Breast epithelium (tissue), 4 donors: ENCODE results near the gene TGIF2. TPM values are rescaled to one million over a fixed set of nuclear protein-coding genes. Genes with fewer than 3 reads are reported as not detected.
A peak's percentile ranks its signal among the peaks of the same experiment; 100 is the strongest.

Source experiments
- DNase-seq, 2 donors: peaks; one replicate each; pipeline ENCODE4 v3.0.0-alpha.2; 2019; ENCODE audit warnings: low spot score in 2 of 2
- H3K27ac ChIP-seq, 2 donors: fragments of 200-600 bp; sonication (generic) in 1 of 2; one replicate each; pipeline ENCODE4 v1.5.1; 2016 to 2019; ENCODE audit warnings: mild to moderate bottlenecking in 1 of 2
- H3K27me3 ChIP-seq, 2 donors: fragments of 200-600 bp; sonication (generic) in 1 of 2; one replicate each; pipeline versions ENCODE4 v1.5.1 to v1.6.0; 2017 to 2019; ENCODE audit warnings: control low read depth in 1 of 2, mild to moderate bottlenecking in 1 of 2
- H3K36me3 ChIP-seq: fragments of 200-600 bp; one replicate; pipeline ENCODE4 v1.5.1; 2019
- H3K4me1 ChIP-seq, 2 donors: fragments of 200-600 bp; sonication (generic); one replicate each; pipeline ENCODE4 v1.5.1; 2016 to 2019; ENCODE audit warnings: control low read depth in 1 of 2
- H3K4me3 ChIP-seq, 3 donors: fragments of 200-600 bp; sonication (generic); 1 replicate in 2 of 3; 2 replicates in 1 of 3; pipeline ENCODE4 v1.5.1; 2016 to 2019; ENCODE audit warnings: mild to moderate bottlenecking in 3 of 3, moderate library complexity in 2 of 3
- H3K9me3 ChIP-seq, 2 donors: fragments of 200-600 bp; sonication (generic) in 1 of 2; one replicate each; pipeline ENCODE4 v1.5.1; 2016 to 2019; ENCODE audit warnings: control low read depth in 1 of 2
- POLR2A ChIP-seq: fragments of 450-650 bp; IDR thresholded peaks from one replicate; pipeline ENCODE4 v1.6.1; 2016; ENCODE audit warnings: antibody characterized with exemption, mild to moderate bottlenecking, moderate library complexity
- POLR2AphosphoS5 ChIP-seq, 3 donors: sonication (generic); formaldehyde crosslinking; IDR thresholded peaks; one replicate each; pipeline ENCODE4 v1.6.1; 2017; ENCODE audit warnings: antibody characterized with exemption in 3 of 3
- intact Hi-C: fragments of 100-400 bp; cut with DNase I; formaldehyde crosslinking; loops from one replicate; pipeline ENCODE4 v1.15.1; 2023; ENCODE audit warnings: low total_unique reads
- total RNA-seq, 3 donors: library from RNA; depleted of rRNA; stranded (reverse); fragments of >200 nt; gene quantifications; one replicate each; pipeline ENCODE4 v1.1.0, GENCODE V29; 2016
- TF ChIP-seq, protein P1 (sequence below), 3 donors: fragments of 450-650 bp; IDR thresholded peaks; one replicate each; pipeline ENCODE4 v1.5.1; 2016 to 2017; ENCODE audit warnings: antibody characterized with exemption in 3 of 3, mild to moderate bottlenecking in 3 of 3, moderate library complexity in 3 of 3

TGIF2 gene
- total RNA-seq: 10 to 100 TPM in 2 of 3 donors, 1 to 10 TPM in 1; 9.9 to 14.3 (median 13.4) TPM

DNA sequence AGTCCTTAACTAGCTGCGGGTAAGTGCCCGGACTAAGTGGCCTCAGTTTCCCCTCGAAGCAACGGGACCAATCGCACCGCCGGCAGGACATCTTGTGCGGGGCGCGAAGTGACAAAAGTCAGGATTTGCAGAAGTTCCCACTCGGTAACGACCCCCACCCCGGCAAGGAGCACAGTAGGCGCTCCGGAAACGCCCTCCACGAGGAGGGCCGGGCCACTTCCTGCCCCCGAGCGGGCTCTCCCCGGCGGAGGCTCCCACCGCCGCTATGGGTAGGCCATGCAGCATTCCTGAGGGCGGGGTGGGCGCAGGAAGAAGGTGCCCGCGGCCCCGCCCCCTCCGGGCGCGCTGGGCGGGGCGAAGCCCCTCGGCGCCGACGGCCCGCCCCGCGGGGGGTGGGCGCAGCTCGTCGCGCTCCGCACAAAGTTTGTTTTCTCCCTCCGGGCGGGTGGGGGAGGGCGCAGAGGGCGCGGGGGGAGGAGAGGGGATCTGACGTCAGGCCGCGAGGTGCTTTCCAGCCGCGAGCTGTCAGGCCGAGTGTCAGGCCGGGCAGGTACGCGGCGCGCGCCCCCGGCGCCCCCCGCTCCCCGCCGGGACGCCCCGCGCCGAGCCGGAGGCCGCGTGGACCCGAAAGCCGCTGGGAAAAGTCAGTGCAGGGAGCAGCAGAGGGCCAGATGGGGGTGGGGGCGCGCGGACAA is at the start of gene TGIF2:
Gene TGIF2, plus strand, starts transcription at position 495 of the 695 bp plus-strand sequence. CDS start 5,178 bp downstream, outside the sequence.
- peak within 1 kb of the TSS; percentile 94 to 95 for H3K27ac ChIP-seq
- peak; percentile 66 to 79 for DNase-seq

DNA sequence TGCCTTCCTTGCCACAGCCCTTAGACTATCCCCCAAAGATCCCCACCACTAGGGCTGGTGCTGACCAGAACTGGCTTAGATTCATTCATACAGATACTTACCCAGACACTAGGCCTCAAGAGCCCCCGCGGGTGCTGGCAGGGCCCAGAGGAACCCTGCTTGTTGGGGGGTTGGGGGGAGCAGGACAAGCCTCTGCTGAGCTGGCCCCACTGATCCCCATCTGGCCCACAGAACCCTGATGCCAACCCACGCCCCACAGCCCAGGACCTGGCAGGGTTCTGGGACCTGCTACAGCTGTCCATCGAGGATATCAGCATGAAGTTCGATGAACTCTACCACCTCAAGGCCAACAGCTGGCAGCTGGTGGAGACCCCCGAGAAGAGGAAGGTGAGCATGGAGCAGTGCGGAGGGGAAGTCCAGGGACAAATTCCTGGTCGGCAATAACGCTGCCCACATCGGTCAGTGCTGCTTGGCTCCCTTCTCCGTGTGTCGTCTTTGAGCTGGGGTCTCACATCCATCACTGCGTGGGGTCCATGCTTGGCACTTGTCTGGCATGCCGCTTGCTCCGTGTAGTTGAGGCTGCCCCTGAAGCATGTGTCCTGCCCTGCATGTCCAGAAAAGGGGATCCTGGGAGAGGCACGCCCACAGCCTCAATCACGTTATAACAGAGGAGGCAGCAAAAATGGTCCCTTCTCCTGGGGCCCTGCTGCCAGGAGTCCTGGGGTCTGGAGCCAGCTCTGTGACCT is 47.6 kb upstream of the TGIF2 start:
- H3K4me1 ChIP-seq: no peaks in the 10 kb centered on the region
- no peak overlapping the region for H3K27ac ChIP-seq
- no peak overlapping the region for H3K4me3 ChIP-seq
- no peak for DNase-seq
- no peak for TF ChIP-seq POLR2AphosphoS5 (IDR thresholded peaks at IDR 0.05)
- TF ChIP-seq, protein P1, sequence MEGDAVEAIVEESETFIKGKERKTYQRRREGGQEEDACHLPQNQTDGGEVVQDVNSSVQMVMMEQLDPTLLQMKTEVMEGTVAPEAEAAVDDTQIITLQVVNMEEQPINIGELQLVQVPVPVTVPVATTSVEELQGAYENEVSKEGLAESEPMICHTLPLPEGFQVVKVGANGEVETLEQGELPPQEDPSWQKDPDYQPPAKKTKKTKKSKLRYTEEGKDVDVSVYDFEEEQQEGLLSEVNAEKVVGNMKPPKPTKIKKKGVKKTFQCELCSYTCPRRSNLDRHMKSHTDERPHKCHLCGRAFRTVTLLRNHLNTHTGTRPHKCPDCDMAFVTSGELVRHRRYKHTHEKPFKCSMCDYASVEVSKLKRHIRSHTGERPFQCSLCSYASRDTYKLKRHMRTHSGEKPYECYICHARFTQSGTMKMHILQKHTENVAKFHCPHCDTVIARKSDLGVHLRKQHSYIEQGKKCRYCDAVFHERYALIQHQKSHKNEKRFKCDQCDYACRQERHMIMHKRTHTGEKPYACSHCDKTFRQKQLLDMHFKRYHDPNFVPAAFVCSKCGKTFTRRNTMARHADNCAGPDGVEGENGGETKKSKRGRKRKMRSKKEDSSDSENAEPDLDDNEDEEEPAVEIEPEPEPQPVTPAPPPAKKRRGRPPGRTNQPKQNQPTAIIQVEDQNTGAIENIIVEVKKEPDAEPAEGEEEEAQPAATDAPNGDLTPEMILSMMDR (IDR thresholded peaks at IDR 0.05): no peak
- TF ChIP-seq POLR2A: no peak
- H3K36me3 ChIP-seq: peaks cover 6% of the 10 kb centered on the region
- H3K9me3 ChIP-seq: no peaks in the 10 kb centered on the region
- H3K27me3 ChIP-seq: no peaks in the 10 kb centered on the region
- intact Hi-C loops: no loop called here

More for the DNA sequence above, at the start of gene TGIF2:
- no peaks in the 10 kb centered on the region for H3K27me3 ChIP-seq
- TF ChIP-seq POLR2AphosphoS5 (IDR thresholded peaks at IDR 0.05) (peak in 2 of 3 donors; percentile 44 to 46), POLR2A (no peak)
- no peaks in the 10 kb centered on the region for H3K36me3 ChIP-seq
- peaks cover 0 to 10% of the 10 kb centered on the region in 2 donors for H3K4me1 ChIP-seq
- peak within 1 kb of the TSS; percentile 83 to 86 (median 84) for H3K4me3 ChIP-seq
- intact Hi-C loops: no loop called here
- H3K9me3 ChIP-seq: no peaks in the 10 kb centered on the region

DNA sequence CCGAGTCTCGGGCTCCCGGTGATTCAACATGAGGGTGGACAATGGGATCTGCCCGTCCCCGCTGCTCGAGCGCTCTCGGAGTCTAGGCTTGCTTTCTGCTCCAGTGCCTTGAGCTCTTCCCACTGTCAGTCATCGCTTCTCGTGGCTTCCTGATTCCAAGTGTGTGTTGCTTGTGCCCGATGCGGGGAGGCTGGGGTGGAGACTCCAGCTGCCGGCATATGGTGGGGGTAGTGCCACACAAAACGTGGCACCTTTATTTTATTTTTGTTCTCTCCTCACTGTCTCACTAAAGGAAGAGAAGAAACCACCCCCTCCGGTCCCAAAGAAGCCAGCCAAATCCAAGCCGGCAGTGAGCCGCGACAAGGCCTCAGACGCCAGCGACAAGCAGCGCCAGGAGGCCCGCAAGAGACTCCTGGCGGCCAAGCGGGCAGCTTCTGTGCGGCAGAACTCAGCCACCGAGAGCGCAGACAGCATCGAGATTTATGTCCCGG is 46.8 kb upstream of the TGIF2 start:
- no peaks in the 10 kb centered on the region for H3K4me1 ChIP-seq
- no peak overlapping the region for H3K27ac ChIP-seq
- H3K4me3 ChIP-seq: no peak overlapping the region
- TF ChIP-seq, protein P1 (IDR thresholded peaks at IDR 0.05): no peak
- no peak for DNase-seq
- intact Hi-C loops: no loop called here
- no peaks in the 10 kb centered on the region for H3K9me3 ChIP-seq
- H3K36me3 ChIP-seq: peaks cover 6% of the 10 kb centered on the region
- no peaks in the 10 kb centered on the region for H3K27me3 ChIP-seq

DNA sequence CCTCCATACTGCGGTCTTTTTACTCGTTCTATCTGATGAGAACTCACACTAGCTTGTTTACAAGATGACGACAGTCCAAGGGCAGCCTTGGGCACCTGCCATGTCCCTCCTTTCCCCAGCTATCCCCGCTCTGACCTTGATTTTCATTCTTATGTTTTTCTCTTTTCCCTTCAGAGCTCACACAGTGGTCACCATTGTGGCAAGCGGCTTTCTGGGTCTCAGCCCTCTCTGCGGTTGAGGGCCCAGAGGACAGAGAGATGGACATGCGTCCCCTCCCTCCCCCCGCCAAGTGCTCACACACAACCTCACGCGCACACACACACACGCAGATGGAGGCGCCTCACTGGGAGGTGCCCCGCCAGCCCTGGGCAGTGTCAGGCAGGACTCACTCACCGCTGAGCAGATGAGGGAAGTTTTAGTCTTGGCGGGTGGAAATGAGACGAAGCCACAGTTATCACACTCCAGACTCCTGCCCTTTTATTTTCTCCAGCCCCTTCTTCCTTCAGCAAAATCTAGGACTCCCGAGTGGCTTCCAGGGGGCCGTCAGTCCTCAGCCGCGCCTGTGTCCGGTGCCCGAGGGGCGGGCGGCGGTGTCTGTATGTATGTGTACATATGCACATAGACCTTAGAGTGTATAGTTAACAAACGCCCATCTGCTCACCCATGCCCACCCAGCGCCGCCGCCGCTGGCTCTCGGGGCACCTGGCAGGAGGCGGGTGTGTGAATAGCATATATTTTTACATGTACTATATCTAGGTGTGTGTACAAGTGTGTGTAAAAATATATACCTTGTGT is 45.9 kb upstream of the TGIF2 start:
- TF ChIP-seq, protein P1 (IDR thresholded peaks at IDR 0.05): no peak
- no peak for TF ChIP-seq POLR2A
- TF ChIP-seq POLR2AphosphoS5 (IDR thresholded peaks at IDR 0.05): no peak
- Histone ChIP-seq H3K36me3 (peaks cover 6% of the 10 kb centered on the region), H3K4me1 (no peaks in the 10 kb centered on the region), H3K27me3 (no peaks in the 10 kb centered on the region), H3K27ac (no peak overlapping the region), H3K4me3 (no peak overlapping the region), H3K9me3 (no peaks in the 10 kb centered on the region)
- no peak for DNase-seq
- intact Hi-C loops: no loop called here

DNA sequence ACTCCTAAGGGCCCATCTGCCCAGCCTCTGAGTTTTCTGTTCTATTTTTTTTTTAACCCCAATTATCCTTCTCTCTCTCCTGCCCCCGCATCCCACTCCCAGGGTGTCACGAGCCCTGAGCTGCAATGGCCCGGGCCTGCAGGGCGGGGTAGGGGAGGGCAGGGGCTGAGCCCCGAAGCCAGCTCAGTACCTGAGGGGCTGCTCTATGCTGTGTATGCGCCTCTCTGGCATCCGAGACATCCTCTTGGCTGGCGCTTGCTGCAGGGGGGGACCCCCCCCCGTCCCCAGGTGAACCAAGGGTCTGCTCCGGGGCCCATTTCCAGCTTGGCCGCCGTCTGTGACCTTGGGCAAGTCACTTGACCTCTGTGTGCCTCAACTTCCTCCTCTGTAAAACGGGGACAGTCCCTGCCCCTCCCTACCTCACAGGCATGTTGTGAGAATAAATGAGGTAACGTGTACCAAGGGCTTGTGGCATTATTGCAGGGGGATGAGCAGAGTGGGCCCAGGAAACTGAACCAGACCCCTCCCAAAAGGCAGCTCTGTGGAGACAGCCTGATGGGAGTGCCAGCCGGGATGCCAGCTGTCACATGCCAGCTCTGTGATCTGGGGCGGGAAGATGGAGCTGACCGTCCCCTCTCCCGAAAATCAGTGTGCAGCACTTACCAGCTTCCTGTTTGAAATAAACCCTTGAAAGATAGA is 45.1 kb upstream of the TGIF2 start:
- Histone ChIP-seq H3K4me3 (no peak overlapping the region), H3K27ac (no peak overlapping the region), H3K9me3 (no peaks in the 10 kb centered on the region), H3K27me3 (no peaks in the 10 kb centered on the region), H3K36me3 (peaks cover 6% of the 10 kb centered on the region), H3K4me1 (no peaks in the 10 kb centered on the region)
- TF ChIP-seq POLR2A: no peak
- TF ChIP-seq, protein P1 (IDR thresholded peaks at IDR 0.05): no peak
- TF ChIP-seq POLR2AphosphoS5 (IDR thresholded peaks at IDR 0.05): no peak
- no peak for DNase-seq
- intact Hi-C loops: no loop called here
